ENCODE results near the gene PPP1R12C.

PPP1R12C gene

GRCh38 chr19:55088543-55089341 is 28.7 kb downstream of the PPP1R12C start:
- DNase-seq = peak; percentile 81

- no peak for DNase-seq
These were observed 29.4 kb downstream of the PPP1R12C start for GRCh38 chr19:55088021-55088451.

GRCh38 chr19:55087542-55087901 is 29.9 kb downstream of the PPP1R12C start:
- DNase-seq = no peak

- peak; percentile 65 for DNase-seq
These were observed 30.5 kb downstream of the PPP1R12C start for GRCh38 chr19:55086730-55087541.

GRCh38 chr19:55085923-55086715 is 31.3 kb downstream of the PPP1R12C start:
- DNase-seq = no peak

- DNase-seq = no peak
These were observed 33.0 kb downstream of the PPP1R12C start for GRCh38 chr19:55084416-55084815.

GRCh38 chr19:55083004-55083850 is 34.2 kb downstream of the PPP1R12C start:
- no peak for DNase-seq

GRCh38 chr19:55082020-55082851 is 35.2 kb downstream of the PPP1R12C start:
- peak; percentile 55 for DNase-seq

- no peak for DNase-seq
These were observed 35.7 kb downstream of the PPP1R12C start for GRCh38 chr19:55081770-55082019.

- DNase-seq = peak; percentile 91
These were observed 36.3 kb downstream of the PPP1R12C start for GRCh38 chr19:55080968-55081769.

GRCh38 chr19:55080121-55080967 is 37.1 kb downstream of the PPP1R12C start:
- DNase-seq = peak; percentile 81

GRCh38 chr19:55079400-55080038 is 37.9 kb downstream of the PPP1R12C start:
- DNase-seq = no peak

- DNase-seq = no peak
These were observed 38.4 kb downstream of the PPP1R12C start for GRCh38 chr19:55078996-55079395.

- no peak for DNase-seq
These were observed 40.3 kb downstream of the PPP1R12C start for GRCh38 chr19:55077106-55077505.

GRCh38 chr19:55076321-55076720 is 41.1 kb downstream of the PPP1R12C start:
- DNase-seq = no peak

GRCh38 chr19:55075371-55075998 is 42.0 kb downstream of the PPP1R12C start, which contains the start of gene EPS8L1:
Gene EPS8L1, plus strand, starts transcription at chr19:55075869. Its CDS starts 576 bp downstream, at chr19:55076445.
- no peak for DNase-seq

- no peak for DNase-seq
These were observed 45.5 kb downstream of the PPP1R12C start for GRCh38 chr19:55071913-55072312.

- DNase-seq = no peak
These were observed 46.3 kb downstream of the PPP1R12C start for GRCh38 chr19:55071129-55071502.
